ENCODE results near the gene OTOP3.

DNA sequence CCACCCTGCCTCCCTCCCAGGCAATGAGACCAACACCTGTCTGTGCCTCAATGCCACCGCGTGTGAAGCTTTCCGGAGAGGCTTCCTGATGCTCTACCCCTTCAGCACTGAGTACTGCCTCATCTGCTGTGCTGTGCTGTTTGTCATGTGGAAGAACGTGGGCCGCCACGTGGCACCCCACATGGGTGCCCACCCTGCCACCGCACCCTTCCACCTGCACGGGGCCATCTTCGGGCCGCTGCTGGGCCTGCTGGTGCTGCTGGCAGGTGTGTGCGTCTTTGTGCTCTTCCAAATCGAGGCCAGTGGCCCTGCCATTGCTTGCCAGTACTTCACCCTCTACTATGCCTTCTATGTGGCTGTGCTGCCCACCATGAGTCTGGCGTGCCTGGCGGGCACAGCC, 10.9 kb downstream of the OTOP3 start:
- TF ChIP-seq POLR2AphosphoS5 (IDR thresholded peaks at IDR 0.05; ENCODE audit: low read depth) (no peak), EZH2phosphoT487 (IDR thresholded peaks at IDR 0.05; ENCODE audit: unreplicated experiment) (no peak)
- TF ChIP-seq, protein P1, sequence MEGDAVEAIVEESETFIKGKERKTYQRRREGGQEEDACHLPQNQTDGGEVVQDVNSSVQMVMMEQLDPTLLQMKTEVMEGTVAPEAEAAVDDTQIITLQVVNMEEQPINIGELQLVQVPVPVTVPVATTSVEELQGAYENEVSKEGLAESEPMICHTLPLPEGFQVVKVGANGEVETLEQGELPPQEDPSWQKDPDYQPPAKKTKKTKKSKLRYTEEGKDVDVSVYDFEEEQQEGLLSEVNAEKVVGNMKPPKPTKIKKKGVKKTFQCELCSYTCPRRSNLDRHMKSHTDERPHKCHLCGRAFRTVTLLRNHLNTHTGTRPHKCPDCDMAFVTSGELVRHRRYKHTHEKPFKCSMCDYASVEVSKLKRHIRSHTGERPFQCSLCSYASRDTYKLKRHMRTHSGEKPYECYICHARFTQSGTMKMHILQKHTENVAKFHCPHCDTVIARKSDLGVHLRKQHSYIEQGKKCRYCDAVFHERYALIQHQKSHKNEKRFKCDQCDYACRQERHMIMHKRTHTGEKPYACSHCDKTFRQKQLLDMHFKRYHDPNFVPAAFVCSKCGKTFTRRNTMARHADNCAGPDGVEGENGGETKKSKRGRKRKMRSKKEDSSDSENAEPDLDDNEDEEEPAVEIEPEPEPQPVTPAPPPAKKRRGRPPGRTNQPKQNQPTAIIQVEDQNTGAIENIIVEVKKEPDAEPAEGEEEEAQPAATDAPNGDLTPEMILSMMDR (conservative IDR thresholded peaks at IDR 0.05; ENCODE audit: low read depth in 2 of 2), result no peak

Data from GM23338 (cell line).